ENCODE data around the gene TNK1. TPM values are rescaled to one million over a fixed set of nuclear protein-coding genes. Genes with fewer than 3 reads are reported as not detected.

TNK1 gene
- polyA plus RNA-seq, 4 donors: 8.8 to 16.3 (median 10.7) TPM

DNA sequence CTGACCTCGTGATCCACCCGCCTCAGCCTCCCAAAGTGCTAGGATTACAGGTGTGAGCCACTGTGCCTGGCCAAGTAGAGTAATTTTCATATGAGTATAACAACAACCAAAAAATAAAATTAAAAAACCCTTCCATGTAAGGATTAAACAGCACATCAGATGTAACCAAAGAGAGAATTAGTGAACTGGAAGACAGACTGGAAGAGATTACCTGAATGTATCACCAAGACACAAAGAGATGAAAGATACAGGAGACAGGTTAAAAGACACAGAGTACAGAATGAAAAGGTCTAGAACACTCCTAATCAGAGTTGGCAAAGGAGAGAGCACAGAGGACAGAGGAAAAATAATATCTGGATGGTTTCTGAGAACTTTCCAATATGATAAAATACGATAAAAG, 1.8 kb upstream of the TNK1 start:
- peaks cover 0 to 2% of the 10 kb centered on the region in 2 donors for H3K9me3 ChIP-seq (ENCODE audit: control insufficient read depth in 2 of 2, insufficient read depth in 1 of 2, low read depth in 1 of 2, low read length in 1 of 2)
- peaks cover 0 to 21% (median 2%) of the 10 kb centered on the region in 3 donors for H3K27me3 ChIP-seq (ENCODE audit: control insufficient read depth in 3 of 3, insufficient read depth in 3 of 3, low read length in 3 of 3)
- H3K36me3 ChIP-seq (ENCODE audit: control insufficient read depth in 3 of 3, insufficient read depth in 2 of 3, low read depth in 1 of 3, low read length in 3 of 3): peaks cover 0 to 9% (median 0%) of the 10 kb centered on the region in 3 donors
- FAIRE-seq (no peak), DNase-seq (no peak)
- WGBS, 3 donors: 91 to 98% (median 95%) methylated on average over 3 of the region's 3 CpGs
- peaks cover 0 to 20% (median 0%) of the 10 kb centered on the region in 3 donors for H3K4me1 ChIP-seq (ENCODE audit: control insufficient read depth in 3 of 3, insufficient read depth in 2 of 3, low read depth in 1 of 3, low read length in 2 of 3)
- no peak overlapping the region for H3K27ac ChIP-seq (ENCODE audit: low read depth in 1 of 3, low read length in 2 of 3)
- H3K4me3 ChIP-seq (ENCODE audit: low read depth in 1 of 3, low read length in 3 of 3): no peak overlapping the region

DNA sequence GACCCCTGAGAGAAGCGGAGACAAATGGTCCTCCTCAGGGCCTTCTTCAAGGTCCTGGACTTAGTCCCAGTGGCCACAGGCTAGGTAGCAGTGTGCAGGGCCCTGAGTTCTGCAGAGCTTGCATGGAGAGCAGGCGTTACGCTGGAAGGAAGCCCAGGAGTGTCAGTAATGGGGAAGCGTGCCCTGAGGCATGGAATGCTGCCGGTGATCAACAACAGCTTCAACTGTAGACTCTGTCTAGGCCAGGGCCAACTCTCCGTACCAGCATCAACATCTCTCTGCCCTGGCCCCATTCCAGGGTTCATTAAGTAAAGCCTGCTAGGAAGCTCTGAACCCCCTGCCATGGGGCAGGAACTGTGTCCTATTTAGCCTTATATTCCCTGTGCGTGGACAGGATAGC, 568 bp upstream of the TNK1 start:
- 21 to 35% (median 34%) methylated on average over 7 of the region's 7 CpGs for WGBS, 3 donors
- Histone ChIP-seq H3K4me1 (ENCODE audit: control insufficient read depth in 3 of 3, insufficient read depth in 2 of 3, low read depth in 1 of 3, low read length in 2 of 3) (peaks cover 0 to 22% (median 0%) of the 10 kb centered on the region in 3 donors), H3K27me3 (ENCODE audit: control insufficient read depth in 3 of 3, insufficient read depth in 3 of 3, low read length in 3 of 3) (peaks cover 0 to 21% (median 2%) of the 10 kb centered on the region in 3 donors), H3K9me3 (ENCODE audit: control insufficient read depth in 2 of 2, insufficient read depth in 1 of 2, low read depth in 1 of 2, low read length in 1 of 2) (peaks cover 0 to 2% of the 10 kb centered on the region in 2 donors), H3K27ac (ENCODE audit: low read depth in 1 of 3, low read length in 2 of 3) (peak overlapping the region in 1 of 3 donors; percentile 21), H3K36me3 (ENCODE audit: control insufficient read depth in 3 of 3, insufficient read depth in 2 of 3, low read depth in 1 of 3, low read length in 3 of 3) (peaks cover 0 to 13% (median 0%) of the 10 kb centered on the region in 3 donors), H3K4me3 (ENCODE audit: low read depth in 1 of 3, low read length in 3 of 3) (peak overlapping the region in 2 of 3 donors; percentile 56 to 83)
- peak in 1 of 2 donors; percentile 49 for DNase-seq
- FAIRE-seq: no peak

- Histone ChIP-seq H3K4me3 (ENCODE audit: low read depth in 1 of 3, low read length in 3 of 3) (no peak overlapping the region), H3K4me1 (ENCODE audit: control insufficient read depth in 3 of 3, insufficient read depth in 2 of 3, low read depth in 1 of 3, low read length in 2 of 3) (peaks cover 0 to 22% (median 0%) of the 10 kb centered on the region in 3 donors), H3K27me3 (ENCODE audit: control insufficient read depth in 3 of 3, insufficient read depth in 3 of 3, low read length in 3 of 3) (peaks cover 0 to 21% (median 2%) of the 10 kb centered on the region in 3 donors), H3K27ac (ENCODE audit: low read depth in 1 of 3, low read length in 2 of 3) (no peak overlapping the region), H3K9me3 (ENCODE audit: control insufficient read depth in 2 of 2, insufficient read depth in 1 of 2, low read depth in 1 of 2, low read length in 1 of 2) (peaks cover 0 to 2% of the 10 kb centered on the region in 2 donors), H3K36me3 (ENCODE audit: control insufficient read depth in 3 of 3, insufficient read depth in 2 of 3, low read depth in 1 of 3, low read length in 3 of 3) (peaks cover 0 to 34% (median 4%) of the 10 kb centered on the region in 3 donors)
- FAIRE-seq (no peak), DNase-seq (no peak)
- 90 to 97% (median 94%) methylated on average over 10 of the region's 10 CpGs for WGBS, 3 donors
Measured at GRCh38 chr17:7382901-7383300, 2.0 kb downstream of the TNK1 start.

DNA sequence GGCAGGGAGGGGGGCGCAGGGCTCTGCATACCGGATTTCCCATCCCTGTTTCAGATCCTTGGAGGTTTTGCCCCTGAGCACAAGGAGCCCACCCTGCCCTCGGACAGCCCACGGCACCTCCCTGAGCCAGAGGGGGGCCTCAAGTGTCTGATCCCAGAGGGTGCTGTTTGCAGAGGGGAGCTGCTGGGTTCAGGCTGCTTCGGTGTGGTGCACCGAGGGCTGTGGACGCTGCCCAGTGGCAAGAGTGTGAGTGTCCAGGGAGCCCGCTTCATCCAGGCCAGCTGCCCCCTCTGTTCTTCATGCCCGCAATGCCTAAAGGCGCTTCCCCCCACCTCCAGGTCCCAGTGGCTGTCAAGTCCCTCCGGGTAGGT, 2.5 kb downstream of the TNK1 start:
- H3K9me3 ChIP-seq (ENCODE audit: control insufficient read depth in 2 of 2, insufficient read depth in 1 of 2, low read depth in 1 of 2, low read length in 1 of 2): peaks cover 0 to 2% of the 10 kb centered on the region in 2 donors
- peak overlapping the region in 2 of 3 donors; percentile 16 to 34 for H3K4me3 ChIP-seq (ENCODE audit: low read depth in 1 of 3, low read length in 3 of 3)
- WGBS, 3 donors: 84 to 90% (median 90%) methylated on average over 10 to 11 of the region's 11 CpGs
- DNase-seq: no peak
- peaks cover 0 to 39% (median 5%) of the 10 kb centered on the region in 3 donors for H3K36me3 ChIP-seq (ENCODE audit: control insufficient read depth in 3 of 3, insufficient read depth in 2 of 3, low read depth in 1 of 3, low read length in 3 of 3)
- H3K27ac ChIP-seq (ENCODE audit: low read depth in 1 of 3, low read length in 2 of 3): no peak overlapping the region
- H3K4me1 ChIP-seq (ENCODE audit: control insufficient read depth in 3 of 3, insufficient read depth in 2 of 3, low read depth in 1 of 3, low read length in 2 of 3): peaks cover 0 to 22% (median 0%) of the 10 kb centered on the region in 3 donors
- no peak for FAIRE-seq
- H3K27me3 ChIP-seq (ENCODE audit: control insufficient read depth in 3 of 3, insufficient read depth in 3 of 3, low read length in 3 of 3): peaks cover 0 to 21% (median 2%) of the 10 kb centered on the region in 3 donors

GRCh38 chr17:7383742-7384488, 3.0 kb downstream of the TNK1 start:
- H3K27ac ChIP-seq (ENCODE audit: low read depth in 1 of 3, low read length in 2 of 3): peak overlapping the region in 1 of 3 donors; percentile 22
- 27 to 87% (median 60%) methylated on average over 57 to 65 of the region's 65 CpGs for WGBS, 3 donors
- peaks cover 0 to 44% (median 7%) of the 10 kb centered on the region in 3 donors for H3K36me3 ChIP-seq (ENCODE audit: control insufficient read depth in 3 of 3, insufficient read depth in 2 of 3, low read depth in 1 of 3, low read length in 3 of 3)
- H3K4me3 ChIP-seq (ENCODE audit: low read depth in 1 of 3, low read length in 3 of 3): peak overlapping the region in 2 of 3 donors; percentile 16 to 34
- H3K4me1 ChIP-seq (ENCODE audit: control insufficient read depth in 3 of 3, insufficient read depth in 2 of 3, low read depth in 1 of 3, low read length in 2 of 3): peaks cover 0 to 22% (median 0%) of the 10 kb centered on the region in 3 donors
- peaks cover 0 to 2% of the 10 kb centered on the region in 2 donors for H3K9me3 ChIP-seq (ENCODE audit: control insufficient read depth in 2 of 2, insufficient read depth in 1 of 2, low read depth in 1 of 2, low read length in 1 of 2)
- H3K27me3 ChIP-seq (ENCODE audit: control insufficient read depth in 3 of 3, insufficient read depth in 3 of 3, low read length in 3 of 3): peaks cover 0 to 21% (median 2%) of the 10 kb centered on the region in 3 donors
- DNase-seq (peak; percentile 31 to 79), FAIRE-seq (no peak)

GRCh38 chr17:7384489-7385081, 3.7 kb downstream of the TNK1 start:
- WGBS, 3 donors: 57 to 93% (median 72%) methylated on average over 22 to 23 of the region's 23 CpGs
- Histone ChIP-seq H3K4me1 (ENCODE audit: control insufficient read depth in 3 of 3, insufficient read depth in 2 of 3, low read depth in 1 of 3, low read length in 2 of 3) (peaks cover 0 to 22% (median 0%) of the 10 kb centered on the region in 3 donors), H3K27ac (ENCODE audit: low read depth in 1 of 3, low read length in 2 of 3) (peak overlapping the region in 1 of 3 donors; percentile 22), H3K27me3 (ENCODE audit: control insufficient read depth in 3 of 3, insufficient read depth in 3 of 3, low read length in 3 of 3) (peaks cover 0 to 21% (median under 1%) of the 10 kb centered on the region in 3 donors), H3K36me3 (ENCODE audit: control insufficient read depth in 3 of 3, insufficient read depth in 2 of 3, low read depth in 1 of 3, low read length in 3 of 3) (peaks cover 0 to 51% (median 10%) of the 10 kb centered on the region in 3 donors), H3K9me3 (ENCODE audit: control insufficient read depth in 2 of 2, insufficient read depth in 1 of 2, low read depth in 1 of 2, low read length in 1 of 2) (peaks cover 0 to 2% of the 10 kb centered on the region in 2 donors), H3K4me3 (ENCODE audit: low read depth in 1 of 3, low read length in 3 of 3) (peak overlapping the region in 2 of 3 donors; percentile 16 to 34)
- no peak for FAIRE-seq
- DNase-seq: no peak

GRCh38 chr17:7388856-7389255, 8.0 kb downstream of the TNK1 start:
- DNase-seq (no peak), FAIRE-seq (no peak)
- Histone ChIP-seq H3K27ac (ENCODE audit: low read depth in 1 of 3, low read length in 2 of 3) (no peak overlapping the region), H3K27me3 (ENCODE audit: control insufficient read depth in 3 of 3, insufficient read depth in 3 of 3, low read length in 3 of 3) (peaks cover 0 to 6% (median 0%) of the 10 kb centered on the region in 3 donors), H3K4me3 (ENCODE audit: low read depth in 1 of 3, low read length in 3 of 3) (no peak overlapping the region), H3K9me3 (ENCODE audit: control insufficient read depth in 2 of 2, insufficient read depth in 1 of 2, low read depth in 1 of 2, low read length in 1 of 2) (no peaks in the 10 kb centered on the region), H3K36me3 (ENCODE audit: control insufficient read depth in 3 of 3, insufficient read depth in 2 of 3, low read depth in 1 of 3, low read length in 3 of 3) (peaks cover 4 to 66% (median 10%) of the 10 kb centered on the region in 3 donors), H3K4me1 (ENCODE audit: control insufficient read depth in 3 of 3, insufficient read depth in 2 of 3, low read depth in 1 of 3, low read length in 2 of 3) (peaks cover 0 to 10% (median 0%) of the 10 kb centered on the region in 3 donors)
- 95 to 97% (median 95%) methylated on average over 9 to 10 of the region's 10 CpGs for WGBS, 3 donors
